IPS DF 19.7 (cell line): ENCODE measurements around the gene PPP1R12B.
"Not testable (repeated sequence)": the region's sequence is repeated elsewhere in the genome, so short reads cannot be mapped to it uniquely, and the experiment has no call there.

Source experiments
- DNase-seq: peaks from one replicate; pipeline ENCODE4 v3.0.0-alpha.2; 2013; ENCODE audit warnings: low read depth, low spot score

The PPP1R12B gene

GRCh38 chr1:202584707-202585589 is 236.4 kb downstream of the PPP1R12B start:
- no peak for DNase-seq

DNA sequence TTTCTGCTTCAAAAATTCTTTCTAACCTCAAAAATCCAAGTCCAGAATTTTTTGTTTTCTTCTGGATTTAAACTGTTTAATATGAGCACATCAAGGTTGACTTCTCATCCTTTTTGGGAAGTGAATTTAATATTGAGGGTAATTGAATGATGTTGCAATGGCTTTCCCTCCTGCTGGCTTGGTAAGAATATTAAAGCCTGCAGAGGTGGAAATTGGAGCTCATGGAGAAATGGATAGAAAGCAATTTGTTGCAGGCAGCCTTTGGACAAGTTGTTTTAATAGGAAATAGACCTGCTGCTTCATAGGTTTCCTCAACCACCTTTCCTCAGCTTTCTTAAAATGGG is 237.1 kb downstream of the PPP1R12B start:
- no peak for DNase-seq

GRCh38 chr1:202586018-202586821 is 237.7 kb downstream of the PPP1R12B start:
- DNase-seq = no peak

- no peak for DNase-seq
Observed at GRCh38 chr1:202586871-202587270, 238.4 kb downstream of the PPP1R12B start.

DNA sequence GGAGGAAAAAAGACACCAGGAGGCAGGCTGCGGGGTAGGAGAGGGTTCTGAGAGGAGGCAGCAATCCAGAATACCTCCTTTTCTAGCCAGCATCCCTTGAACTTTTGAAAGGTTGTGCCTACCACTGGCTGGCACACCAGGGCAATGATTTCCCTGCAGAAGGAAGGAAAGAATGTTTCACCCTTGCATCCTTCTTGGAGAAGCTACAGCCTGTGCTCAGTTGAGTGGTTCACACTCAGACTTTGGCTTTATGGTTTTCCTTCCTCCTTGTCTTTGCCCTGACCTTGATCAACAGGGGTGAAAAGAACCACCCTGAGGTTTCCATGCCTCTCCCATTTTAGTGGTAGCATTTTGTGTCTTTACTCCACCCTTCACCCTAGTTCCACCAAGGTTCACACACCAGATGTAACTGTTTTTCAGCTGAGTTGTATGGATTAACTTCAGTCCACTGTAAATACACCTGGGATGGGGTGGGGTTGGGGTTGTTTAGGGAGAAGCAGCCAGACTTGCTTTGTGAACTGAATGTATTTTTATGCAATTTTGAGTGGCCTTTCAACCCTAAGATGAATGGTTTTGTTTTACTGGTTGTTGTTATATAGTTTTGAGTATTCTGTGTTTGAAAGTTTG is 239.5 kb downstream of the PPP1R12B start:
- no peak for DNase-seq

- no peak for DNase-seq
Observed at GRCh38 chr1:202588503-202589189, 240.1 kb downstream of the PPP1R12B start.

DNA sequence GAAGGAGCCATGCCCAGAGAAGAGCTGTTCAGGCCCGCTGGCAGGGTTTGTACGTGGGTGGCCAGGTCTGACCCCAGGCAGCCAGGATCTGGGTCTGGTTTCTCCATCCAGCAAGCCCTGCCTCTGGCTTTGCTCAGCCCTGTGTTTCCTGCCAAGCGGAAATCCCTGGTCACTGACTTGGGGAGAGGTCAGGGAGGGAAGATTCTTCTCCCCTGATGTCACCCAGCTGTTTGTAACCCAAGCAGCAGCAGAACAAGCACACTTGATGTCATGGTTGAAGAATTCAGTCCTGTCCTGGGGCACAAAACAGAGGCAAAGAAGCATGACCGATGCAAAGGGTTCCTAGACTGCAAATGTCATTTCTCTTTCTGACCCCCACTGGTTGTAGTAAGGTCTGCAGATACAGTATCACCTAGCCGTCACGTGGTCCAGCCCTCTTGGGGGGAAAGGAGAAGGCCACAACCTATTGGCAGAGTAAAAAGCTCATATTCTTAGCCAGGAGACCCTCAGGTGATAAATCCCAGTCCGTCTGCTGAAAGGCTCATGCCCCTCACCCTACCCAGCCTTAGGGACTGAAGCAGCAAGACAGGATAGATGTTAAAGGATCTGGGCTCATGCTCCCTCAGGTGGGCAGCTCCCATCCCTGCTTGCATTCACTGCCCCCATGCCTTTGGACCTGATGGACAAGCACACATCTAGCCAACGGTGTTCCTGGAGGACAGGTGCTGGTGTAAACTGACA is 240.9 kb downstream of the PPP1R12B start:
- DNase-seq = no peak

DNA sequence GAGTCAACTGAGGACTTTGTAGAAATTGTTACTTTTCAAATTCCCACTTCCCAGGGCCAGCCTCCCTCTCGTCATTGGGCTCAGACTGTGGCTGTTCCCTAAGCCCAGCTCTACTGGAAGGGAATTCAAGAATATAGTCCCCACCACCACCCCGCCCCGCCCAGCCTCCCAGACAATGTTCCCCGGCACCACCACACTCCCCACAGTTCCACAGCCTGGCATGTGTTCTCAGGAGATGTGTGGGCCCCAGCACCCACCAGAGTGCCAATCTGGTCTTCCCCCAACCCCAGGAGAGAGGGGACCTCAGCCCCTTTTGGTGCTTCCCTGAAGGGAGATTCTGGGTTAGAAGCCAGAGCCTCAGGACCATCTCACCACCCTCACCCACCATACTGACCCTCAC is 241.6 kb downstream of the PPP1R12B start:
- DNase-seq = no peak

- no peak for DNase-seq
Observed at GRCh38 chr1:202590975-202591411, 242.5 kb downstream of the PPP1R12B start.

- no peak for DNase-seq
Observed at GRCh38 chr1:202591515-202591914, 243.0 kb downstream of the PPP1R12B start.

DNA sequence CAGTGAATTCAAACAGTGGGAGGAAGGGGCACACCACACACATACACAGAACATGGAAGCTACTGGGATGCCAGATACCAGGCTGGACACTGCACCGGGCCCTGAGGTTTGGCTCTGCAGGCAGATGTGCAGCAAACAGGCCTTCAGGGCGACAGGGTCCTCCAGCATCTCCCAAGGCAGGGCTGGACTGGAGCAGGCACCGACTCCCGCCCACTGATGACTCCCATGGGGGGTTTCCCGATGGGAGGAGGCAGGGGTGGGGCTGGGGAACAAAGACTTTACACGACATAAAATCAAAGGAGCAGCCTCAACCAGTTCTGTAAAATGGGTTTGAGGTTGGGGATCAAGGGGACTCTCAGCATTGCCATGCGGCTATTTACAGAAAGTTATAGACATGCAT is 243.6 kb downstream of the PPP1R12B start:
- DNase-seq = no peak

DNA sequence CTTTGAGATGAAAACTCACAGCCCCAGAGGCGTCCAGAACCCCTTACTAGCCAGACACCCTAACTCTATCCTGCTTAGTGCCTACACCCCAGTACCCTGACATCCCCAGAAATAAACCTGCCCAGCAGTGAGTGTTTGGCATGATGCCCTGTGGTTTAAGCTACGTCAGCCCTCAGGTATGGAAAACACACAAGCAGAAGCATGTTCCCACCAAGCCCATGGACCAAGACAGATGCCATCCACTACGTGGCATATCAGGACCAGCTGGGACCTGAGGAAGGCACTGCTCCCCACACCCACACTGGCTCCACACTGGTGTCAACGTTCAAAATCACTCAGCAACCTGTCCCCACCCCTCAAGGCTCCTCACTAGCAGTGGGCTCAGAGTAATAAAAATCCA is 245.3 kb downstream of the PPP1R12B start:
- DNase-seq = no peak

DNA sequence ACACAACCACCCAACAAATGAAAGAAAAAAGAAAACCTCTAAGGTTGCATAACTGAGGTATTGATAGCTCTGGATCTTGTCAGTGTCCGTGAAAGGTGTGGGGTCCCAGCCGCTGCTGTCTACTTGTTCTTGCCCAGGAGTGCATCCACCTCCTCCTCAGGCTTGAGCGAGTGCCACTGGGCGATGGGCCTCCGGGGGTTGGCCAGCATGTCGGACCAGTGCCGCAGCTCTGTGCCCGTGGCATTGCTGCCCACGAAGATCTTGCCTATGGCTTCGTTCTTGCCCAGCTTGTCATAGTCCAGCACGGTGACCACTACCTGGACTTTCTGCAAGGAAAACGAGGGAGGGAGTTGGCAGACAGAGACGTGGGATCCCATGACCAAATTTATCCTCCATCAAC is 248.1 kb downstream of the PPP1R12B start:
- DNase-seq = no peak

DNA sequence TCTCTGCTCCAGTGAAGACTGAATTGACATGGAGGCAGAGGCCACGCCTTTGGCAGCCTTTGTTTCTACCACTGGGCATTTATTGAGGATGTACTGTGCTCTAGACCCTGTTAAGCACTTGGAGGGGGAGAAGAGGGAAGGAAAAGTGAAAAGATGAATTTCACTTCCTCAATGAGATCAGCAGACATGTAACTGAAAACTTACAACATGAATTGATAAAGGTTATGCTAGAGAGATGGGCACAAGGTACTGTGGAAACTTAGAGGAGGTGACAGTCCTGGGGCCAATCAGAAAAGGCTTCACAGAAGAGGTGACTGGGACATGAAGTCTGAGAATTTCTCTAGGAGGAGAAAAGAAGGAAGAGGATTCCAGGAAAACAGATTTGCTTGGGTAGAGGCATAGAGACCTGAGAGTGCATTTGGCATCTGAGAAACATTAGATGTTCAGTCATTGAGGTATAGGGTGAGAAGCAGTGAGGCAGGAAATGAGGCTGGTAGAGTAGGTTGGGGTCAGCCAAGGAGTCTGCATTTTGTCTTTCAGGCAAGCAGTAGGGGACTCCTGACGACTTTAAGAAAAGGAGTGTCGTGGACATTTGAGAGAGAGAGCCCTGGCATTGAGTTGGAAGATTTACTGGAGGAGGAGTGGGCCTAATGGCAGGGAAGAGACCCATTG is 248.7 kb downstream of the PPP1R12B start:
- DNase-seq = no peak

DNA sequence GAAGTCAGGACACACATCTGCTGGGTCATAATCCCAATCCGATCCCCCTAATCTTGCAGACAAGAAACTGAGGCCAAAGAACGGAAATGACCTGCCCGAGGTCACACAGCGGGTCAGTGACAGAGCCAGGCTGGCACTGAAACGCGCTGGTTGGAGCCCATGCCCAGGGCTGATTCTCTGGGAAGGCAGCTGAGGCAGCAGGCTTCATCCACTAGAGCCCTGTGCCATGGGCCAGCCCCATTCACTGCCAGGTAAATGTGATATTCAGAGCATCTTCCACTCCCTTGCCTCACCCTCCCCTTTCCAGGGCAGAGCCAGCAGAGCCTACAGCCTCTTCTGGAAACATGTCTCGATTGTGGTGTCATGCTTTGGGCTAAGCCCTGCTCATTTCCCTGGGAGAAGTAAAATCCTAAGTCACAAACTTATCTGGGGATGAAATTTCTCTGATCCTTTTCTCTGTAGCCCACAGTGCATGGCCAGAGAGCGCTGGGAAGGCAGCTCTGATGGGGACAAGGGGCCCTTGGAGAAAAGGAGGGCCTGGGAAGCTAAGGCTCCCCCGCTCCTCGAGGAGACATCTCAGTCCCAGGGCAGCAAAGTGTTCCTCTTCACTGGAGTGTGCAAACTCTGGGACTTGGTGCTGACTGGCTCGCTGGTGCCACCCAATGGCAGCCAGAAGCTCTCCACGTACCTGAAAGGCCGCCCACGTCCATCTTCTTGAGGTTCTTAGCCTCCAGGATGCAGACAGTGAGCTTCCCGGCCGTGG is 251.4 kb downstream of the PPP1R12B start:
- DNase-seq = peak; percentile 50

GRCh38 chr1:202600432-202601041 is 252.0 kb downstream of the PPP1R12B start:
- no peak for DNase-seq

DNA sequence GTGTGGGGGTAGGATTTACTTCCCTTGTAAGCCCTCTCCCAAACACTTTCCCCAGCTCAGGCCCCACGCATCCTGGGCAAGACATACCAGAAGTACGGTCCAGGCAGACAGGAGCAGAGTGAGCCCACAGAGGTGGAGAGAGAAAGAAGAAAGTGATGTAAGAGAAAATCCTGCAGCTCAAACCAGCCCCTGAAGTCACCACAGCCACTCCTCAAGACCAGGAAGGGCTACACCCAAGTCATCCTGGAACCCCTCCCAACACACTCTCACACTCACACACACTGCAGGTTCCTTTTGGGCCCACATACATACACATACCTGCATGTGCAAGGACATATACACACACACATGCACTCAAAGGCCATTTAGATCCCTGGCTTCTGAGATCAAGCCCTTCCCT is 254.9 kb downstream of the PPP1R12B start:
- no peak for DNase-seq

- DNase-seq = no peak
Observed at GRCh38 chr1:202605515-202605914, 257.0 kb downstream of the PPP1R12B start.

- DNase-seq = not testable (repeated sequence)
Observed at GRCh38 chr1:202612036-202612435, 263.5 kb downstream of the PPP1R12B start.
